SU-DHL-6 (cell line): ENCODE results near the gene OR5T2.

Experiments used
- H2AFZ ChIP-seq: fragments of 200-600 bp; sonication (generic); 2 replicates; pipeline ENCODE4 v1.6.1; 2014; ENCODE audit warnings: low read depth, mild to moderate bottlenecking, moderate library complexity, mixed read lengths, antibody characterized with exemption, low read length; ENCODE audit not compliant: severe bottlenecking
- H3F3A ChIP-seq: fragments of 200-600 bp; shearing (Covaris generic); 2 replicates; pipeline ENCODE4 v1.6.0; 2016; ENCODE audit warnings: antibody characterized with exemption, mild to moderate bottlenecking; ENCODE audit not compliant: insufficient read depth
- H3K27ac ChIP-seq: fragments of 200-600 bp; sonication (generic); 2 replicates; pipeline ENCODE4 v1.5.1; 2016; ENCODE audit warnings: low read depth, mild to moderate bottlenecking, low read length, moderate library complexity, mixed read lengths
- H3K27me3 ChIP-seq: fragments of 200-600 bp; sonication (generic), shearing (Covaris generic); 2 replicates; pipeline ENCODE4 v1.6.0; 2014; ENCODE audit warnings: mild to moderate bottlenecking, low read length
- H3K36me3 ChIP-seq: fragments of 200-600 bp; sonication (generic); 2 replicates; pipeline ENCODE4 v1.6.1; 2014; ENCODE audit warnings: mild to moderate bottlenecking, low read length, mixed read lengths
- H3K4me2 ChIP-seq: fragments of 300-600, 200-600 bp; shearing (Covaris generic), sonication (generic); 2 replicates; pipeline ENCODE4 v1.6.0; 2014; ENCODE audit warnings: low read length, low read depth, mild to moderate bottlenecking; ENCODE audit not compliant: poor library complexity, severe bottlenecking
- H3K4me3 ChIP-seq: fragments of 200-600 bp; sonication (generic); 2 replicates; pipeline ENCODE4 v1.5.1; 2014; ENCODE audit warnings: antibody characterized with exemption, low read length, mild to moderate bottlenecking, mixed read lengths; ENCODE audit not compliant: insufficient read depth, poor library complexity, severe bottlenecking
- H3K79me2 ChIP-seq: fragments of 200-600 bp; sonication (generic); 2 replicates; pipeline ENCODE4 v1.6.1; 2014; ENCODE audit warnings: mild to moderate bottlenecking, low read length, moderate library complexity; ENCODE audit not compliant: insufficient read depth
- H3K9ac ChIP-seq: fragments of 200-600 bp; sonication (generic); 2 replicates; pipeline ENCODE4 v1.7.0; 2014; ENCODE audit warnings: mild to moderate bottlenecking, low read length
- H3K9me2 ChIP-seq: fragments of 200-600 bp; sonication (generic); replicated peaks from 2 replicates; pipeline ENCODE4 v1.6.1; 2014; ENCODE audit warnings: low read length; ENCODE audit not compliant: insufficient read depth
- H3K9me3 ChIP-seq: fragments of 200-600 bp; sonication (generic); 2 replicates; pipeline ENCODE4 v1.6.1; 2014; ENCODE audit warnings: low read length, mixed read lengths; ENCODE audit not compliant: insufficient read depth
- H4K20me1 ChIP-seq: fragments of 200-600 bp; sonication (generic); 2 replicates; pipeline ENCODE4 v1.6.1; 2014; ENCODE audit warnings: low read depth, mild to moderate bottlenecking, antibody characterized with exemption, low read length, moderate library complexity, mixed read lengths
- CTCF ChIP-seq: fragments of 200-600 bp; sonication (generic); IDR thresholded peaks from one replicate; pipeline ENCODE4 v1.5.1; 2017; ENCODE audit warnings: antibody characterized with exemption, mild to moderate bottlenecking, low read length, moderate library complexity; ENCODE audit not compliant: insufficient read depth, poor library complexity, severe bottlenecking
- EZH2phosphoT487 ChIP-seq: fragments of 200-600 bp; sonication (generic), shearing (Covaris generic); conservative IDR thresholded peaks from 2 replicates; pipeline ENCODE4 v1.6.1; 2018; ENCODE audit warnings: mild to moderate bottlenecking, antibody characterized with exemption, low read length, moderate library complexity, mixed read lengths

OR5T2 gene

GRCh38 chr11:56197367-56197766, 36.7 kb downstream of the OR5T2 start:
- H3K4me2 ChIP-seq, result no peak overlapping the region
- H3K4me3 ChIP-seq, result no peak overlapping the region
- H3K79me2 ChIP-seq, result no peaks in the 10 kb centered on the region
- no peak overlapping the region for H3K9ac ChIP-seq
- no peaks in the 10 kb centered on the region for H3F3A ChIP-seq
- no peaks in the 10 kb centered on the region for H4K20me1 ChIP-seq
- no peaks in the 10 kb centered on the region for H3K36me3 ChIP-seq
- no peaks in the 10 kb centered on the region for H3K9me2 ChIP-seq
- no peak overlapping the region for H3K27ac ChIP-seq
- TF ChIP-seq EZH2phosphoT487, result no peak
- no peak for TF ChIP-seq CTCF
- no peaks in the 10 kb centered on the region for H3K27me3 ChIP-seq
- no peak overlapping the region for H2AFZ ChIP-seq
- H3K9me3 ChIP-seq, result no peaks in the 10 kb centered on the region

GRCh38 chr11:56196705-56197104, 37.4 kb downstream of the OR5T2 start:
- Histone ChIP-seq H3K27me3 (no peaks in the 10 kb centered on the region), H3K4me3 (no peak overlapping the region), H3K9me3 (no peaks in the 10 kb centered on the region), H3K9me2 (no peaks in the 10 kb centered on the region), H3K36me3 (no peaks in the 10 kb centered on the region), H3K4me2 (no peak overlapping the region), H3K79me2 (no peaks in the 10 kb centered on the region), H4K20me1 (no peaks in the 10 kb centered on the region), H2AFZ (no peak overlapping the region), H3K9ac (no peak overlapping the region), H3K27ac (no peak overlapping the region), H3F3A (no peaks in the 10 kb centered on the region)
- TF ChIP-seq EZH2phosphoT487 (no peak), CTCF (no peak)

- Histone ChIP-seq H3K27me3 (no peaks in the 10 kb centered on the region), H3K4me3 (no peak overlapping the region), H3K9ac (no peak overlapping the region), H3K36me3 (no peaks in the 10 kb centered on the region), H4K20me1 (no peaks in the 10 kb centered on the region), H3K9me2 (0 out of 2 replicates have a peak, but pooled peaks cover 3% of the 10 kb centered on the region), H3F3A (no peaks in the 10 kb centered on the region), H3K79me2 (no peaks in the 10 kb centered on the region), H2AFZ (no peak overlapping the region), H3K27ac (no peak overlapping the region), H3K4me2 (no peak overlapping the region), H3K9me3 (no peaks in the 10 kb centered on the region)
- TF ChIP-seq CTCF, result no peak
Observed at GRCh38 chr11:56188602-56189001, 45.5 kb downstream of the OR5T2 start.

- Histone ChIP-seq H3K4me2 (no peak overlapping the region), H3K79me2 (no peaks in the 10 kb centered on the region), H3K9me2 (0 out of 2 replicates have a peak, but pooled peaks cover 3% of the 10 kb centered on the region), H2AFZ (no peak overlapping the region), H4K20me1 (no peaks in the 10 kb centered on the region), H3K9me3 (no peaks in the 10 kb centered on the region), H3K27ac (no peak overlapping the region), H3K27me3 (no peaks in the 10 kb centered on the region), H3K36me3 (no peaks in the 10 kb centered on the region), H3K9ac (no peak overlapping the region), H3K4me3 (no peak overlapping the region), H3F3A (no peaks in the 10 kb centered on the region)
- TF ChIP-seq EZH2phosphoT487 (no peak), CTCF (no peak)
Observed at GRCh38 chr11:56183459-56183858, 50.6 kb downstream of the OR5T2 start.
